H1 (cell line): ENCODE data around the gene TNNI3. TPM values are rescaled to one million over a fixed set of nuclear protein-coding genes. Genes with fewer than 3 reads are reported as not detected.

ENCODE experiments used
- CTCF ChIA-PET: fragments of 300-600 bp; sonication (Branson Sonifier 250); formaldehyde crosslinking; loops from one replicate; lab custom pipeline; 2021; ENCODE audit not compliant: partially characterized antibody; lab: Charles Lee
- POLR2A ChIA-PET: fragments of 300-600 bp; sonication (Branson Sonifier 250); formaldehyde crosslinking; loops from one replicate; lab custom pipeline; 2021; ENCODE audit warnings: inconsistent platforms; ENCODE audit not compliant: partially characterized antibody; lab: Charles Lee
- DNase-seq, 2 experiments: peaks; one replicate each; pipeline versions ENCODE4 v3.0.0 to v3.0.0-alpha.2; 2010 to 2022; ENCODE audit warnings: low spot score in 2 of 2, low read depth in 1 of 2, mixed read lengths in 1 of 2
- FAIRE-seq: peaks from 2 replicates; lab custom pipeline; 2011; peaks lifted over from hg19 to GRCh38; lab: Jason Lieb, UNC
- H2AFZ ChIP-seq: 2 replicates; pipeline ENCODE4 v1.8.1; 2012; ENCODE audit warnings: low read length, inconsistent platforms
- H2AK5ac ChIP-seq: 2 replicates; pipeline ENCODE4 v1.6.1; 2013; ENCODE audit warnings: low read depth, low read length
- H2BK120ac ChIP-seq: replicated peaks from 2 replicates; pipeline ENCODE3; 2013; ENCODE audit warnings: low read depth, low read length, inconsistent platforms
- H2BK12ac ChIP-seq: 2 replicates; pipeline ENCODE4 v1.6.1; 2013; ENCODE audit warnings: low read depth, low read length
- H2BK15ac ChIP-seq: 2 replicates; pipeline ENCODE4 v1.6.1; 2013; ENCODE audit warnings: low read length
- H2BK20ac ChIP-seq: 2 replicates; pipeline ENCODE4 v1.6.1; 2013; ENCODE audit warnings: low read length
- H2BK5ac ChIP-seq: 2 replicates; pipeline ENCODE4 v1.6.1; 2013; ENCODE audit warnings: low read depth, low read length
- H3K14ac ChIP-seq: 2 replicates; pipeline ENCODE4 v1.6.1; 2013; ENCODE audit warnings: inconsistent platforms; ENCODE audit not compliant: insufficient read length
- H3K18ac ChIP-seq: 2 replicates; pipeline ENCODE4 v1.6.1; 2013; ENCODE audit warnings: low read length; ENCODE audit errors: extremely low read depth
- H3K23ac ChIP-seq: 2 replicates; pipeline ENCODE4 v1.6.1; 2013; ENCODE audit warnings: inconsistent platforms; ENCODE audit not compliant: insufficient read length
- H3K23me2 ChIP-seq: 2 replicates; pipeline ENCODE4 v1.6.1; 2013; ENCODE audit warnings: low read depth, low read length
- H3K27ac ChIP-seq: 2 replicates; pipeline ENCODE4 v1.6.1; 2011; ENCODE audit warnings: low read depth, low read length, inconsistent platforms
- H3K27me3 ChIP-seq, 4 experiments: replicated peaks in 1 of 4; 1 replicate in 1 of 4; 2 replicates in 3 of 4; pipeline versions ENCODE4 v1.6.1 to v1.8.1; 2011 to 2013; ENCODE audit warnings: low read length in 3 of 4, mild to moderate bottlenecking in 3 of 4, inconsistent platforms in 2 of 4, mixed read lengths in 2 of 4, moderate library complexity in 1 of 4; ENCODE audit not compliant: control insufficient read depth in 3 of 4, insufficient read depth in 3 of 4; ENCODE audit errors: extremely low read depth in 1 of 4
- H3K36me3 ChIP-seq, 4 experiments: 2 replicates each; pipeline versions ENCODE4 v1.6.1 to v1.8.1; 2011 to 2013; ENCODE audit warnings: mild to moderate bottlenecking in 4 of 4, low read length in 3 of 4, moderate library complexity in 2 of 4, control low read depth in 1 of 4, inconsistent platforms in 1 of 4; ENCODE audit not compliant: insufficient read depth in 4 of 4, control insufficient read depth in 2 of 4
- H3K4ac ChIP-seq: replicated peaks from 2 replicates; pipeline ENCODE3; 2013; ENCODE audit warnings: low read length, low read depth, mixed read lengths, inconsistent platforms; ENCODE audit not compliant: insufficient read length
- H3K4me1 ChIP-seq, 4 experiments: replicated peaks in 1 of 4; 1 replicate in 1 of 4; 2 replicates in 3 of 4; pipeline versions ENCODE4 v1.6.1 to v1.8.1; 2011 to 2013; ENCODE audit warnings: low read length in 3 of 4, inconsistent platforms in 2 of 4, mixed read lengths in 1 of 4; ENCODE audit not compliant: insufficient read depth in 4 of 4, control insufficient read depth in 3 of 4
- H3K4me2 ChIP-seq, 2 experiments: 2 replicates each; pipeline versions ENCODE4 v1.6.1 to v1.8.1; 2011 to 2013; ENCODE audit warnings: low read depth in 2 of 2, low read length in 2 of 2, control low read depth in 1 of 2, inconsistent platforms in 1 of 2, mild to moderate bottlenecking in 1 of 2; ENCODE audit not compliant: insufficient read depth in 1 of 2
- H3K4me3 ChIP-seq, 4 experiments: fragments of 200-600, 300-600 bp in 1 of 4; sonication (generic), shearing (Covaris generic), sonication (Bioruptor Twin) in 1 of 4; 2 replicates each; pipeline versions ENCODE4 v1.5.1 to v1.8.1; 2011 to 2016; ENCODE audit warnings: low read length in 4 of 4, low read depth in 3 of 4, control low read depth in 2 of 4, inconsistent platforms in 2 of 4, mild to moderate bottlenecking in 2 of 4, mixed read lengths in 1 of 4, moderate library complexity in 1 of 4; ENCODE audit not compliant: insufficient read depth in 2 of 4; ENCODE audit errors: extremely low read depth in 1 of 4
- H3K56ac ChIP-seq: replicated peaks from 2 replicates; pipeline ENCODE3; 2013; ENCODE audit warnings: low read depth, mild to moderate bottlenecking, mixed read lengths, low read length, inconsistent platforms; ENCODE audit not compliant: insufficient read length
- H3K79me1 ChIP-seq: 2 replicates; pipeline ENCODE4 v1.6.1; 2013; ENCODE audit warnings: low read depth, low read length, control low read depth
- H3K79me2 ChIP-seq, 2 experiments: 2 replicates each; pipeline versions ENCODE4 v1.6.1 to v1.8.1; 2012 to 2013; ENCODE audit warnings: low read length in 2 of 2, mild to moderate bottlenecking in 2 of 2, inconsistent platforms in 1 of 2; ENCODE audit not compliant: insufficient read depth in 2 of 2, control insufficient read depth in 1 of 2
- H3K9ac ChIP-seq, 4 experiments: replicated peaks in 1 of 4; 1 replicate in 1 of 4; 2 replicates in 3 of 4; pipeline versions ENCODE4 v1.6.1 to v1.8.1; 2011 to 2013; ENCODE audit warnings: low read depth in 3 of 4, low read length in 3 of 4, control low read depth in 2 of 4, mild to moderate bottlenecking in 2 of 4, moderate library complexity in 2 of 4, inconsistent platforms in 1 of 4; ENCODE audit errors: extremely low read depth in 1 of 4
- H3K9me3 ChIP-seq, 2 experiments: 2 replicates each; pipeline versions ENCODE4 v1.6.1 to v1.8.1; 2012 to 2013; ENCODE audit warnings: mild to moderate bottlenecking in 2 of 2, moderate library complexity in 2 of 2, control low read depth in 1 of 2, inconsistent platforms in 1 of 2, low read depth in 1 of 2, low read length in 1 of 2, mixed read lengths in 1 of 2; ENCODE audit not compliant: insufficient read depth in 2 of 2
- H4K20me1 ChIP-seq, 2 experiments: replicated peaks in 1 of 2; 2 replicates each; pipeline versions ENCODE3 to v1.8.1; 2011 to 2013; ENCODE audit warnings: inconsistent platforms in 2 of 2, low read length in 2 of 2, mild to moderate bottlenecking in 1 of 2; ENCODE audit not compliant: insufficient read depth in 2 of 2, control insufficient read depth in 1 of 2
- H4K5ac ChIP-seq: 2 replicates; pipeline ENCODE4 v1.6.1; 2013; ENCODE audit warnings: low read length, low read depth, mixed read lengths, inconsistent platforms; ENCODE audit not compliant: insufficient read length
- H4K8ac ChIP-seq: 2 replicates; pipeline ENCODE4 v1.8.0; 2013; ENCODE audit warnings: mild to moderate bottlenecking, moderate library complexity, low read length, inconsistent platforms; ENCODE audit not compliant: insufficient read depth; ENCODE audit errors: extremely low read depth
- H4K91ac ChIP-seq: replicated peaks from 2 replicates; pipeline ENCODE3; 2013; ENCODE audit warnings: low read length, mixed read lengths, inconsistent platforms; ENCODE audit not compliant: insufficient read length
- ATF3 ChIP-seq: IDR thresholded peaks from 2 replicates; pipeline ENCODE4 v1.6.1; 2011; ENCODE audit warnings: low read depth, mild to moderate bottlenecking, low read length; ENCODE audit not compliant: insufficient read depth
- CHD2 ChIP-seq: IDR thresholded peaks from 2 replicates; pipeline ENCODE4 v1.6.1; 2012; ENCODE audit warnings: low read length, improper control_type of control experiment
- KDM1A ChIP-seq: fragments of 200-600, 300-600 bp; sonication (generic); IDR thresholded peaks from 2 replicates; pipeline ENCODE4 v1.7.1; 2016; ENCODE audit warnings: mild to moderate bottlenecking, low read length, borderline replicate concordance
- KDM4A ChIP-seq: IDR thresholded peaks from one replicate; pipeline ENCODE4 v1.7.1; 2012; ENCODE audit warnings: low read depth, mild to moderate bottlenecking, moderate library complexity, low read length, inconsistent platforms; ENCODE audit not compliant: severe bottlenecking
- SIN3A ChIP-seq, 2 experiments: IDR thresholded peaks in 1 of 2; conservative IDR thresholded peaks in 1 of 2; 2 replicates each; pipeline ENCODE4 v1.6.1; 2011 to 2012; ENCODE audit warnings: low read length in 2 of 2, improper control_type of control experiment in 1 of 2, low read depth in 1 of 2, mild to moderate bottlenecking in 1 of 2
- SP4 ChIP-seq: IDR thresholded peaks from 2 replicates; pipeline ENCODE4 v1.6.1; 2012; ENCODE audit warnings: low read length, inconsistent platforms
- SRF ChIP-seq: IDR thresholded peaks from 2 replicates; pipeline ENCODE4 v1.6.1; 2011; ENCODE audit warnings: mild to moderate bottlenecking, low read depth, low read length, moderate library complexity
- ZNF274 ChIP-seq: IDR thresholded peaks from 2 replicates; pipeline ENCODE4 v1.7.0; 2012; ENCODE audit warnings: low read length, borderline replicate concordance; ENCODE audit errors: extremely low read depth
- WGBS, 2 experiments: shearing (Covaris generic) in 1 of 2; methylation state at CpG; one replicate each; pipeline versions ENCODE4 v1.1.6 to v1.1.7; 2013 to 2015; ENCODE audit warnings: low lambda C conversion rate in 2 of 2, mixed read lengths in 2 of 2, inconsistent platforms in 1 of 2, low coverage in 1 of 2, missing lambda C conversion rate in 1 of 2; ENCODE audit not compliant: insufficient replicate concordance in 2 of 2, insufficient coverage in 1 of 2, insufficient read length in 1 of 2; ENCODE audit errors: extremely low coverage in 1 of 2, missing lambda C conversion rate in 1 of 2; 5-methylcytosine and 5-hydroxymethylcytosine counted together
- polyA plus RNA-seq, 7 experiments: library from polyadenylated mRNA; depleted of rRNA in 3 of 7; stranded (reverse) in 5 of 7; unstranded in 2 of 7; fragments of >200 nt in 5 of 7; fragments of 200-250 nt in 2 of 7; gene quantifications; 1 replicate in 5 of 7; 2 replicates in 1 of 7; 4 replicates in 1 of 7; pipeline versions ENCODE4 v1.2.1 to v1.2.3, GENCODE V29; 2011 to 2013; ENCODE audit warnings: missing spikeins in 2 of 7, mixed read lengths in 2 of 7
- total RNA-seq: library from RNA; stranded (reverse); fragmentation: NEBNext Ultra II Directional; extraction: Animal tissue kit (Norgen Biotek cat#: 25700); gene quantifications from 2 replicates; pipeline ENCODE4 v1.2.1, GENCODE V29; 2021

Gene TNNI3
- total and polyA plus RNA-seq, 2 of the 8 experiments (the other 6 are each of a cell fraction or from before 2014, with no cell fraction given): 16.9 to 56.0 TPM

DNA sequence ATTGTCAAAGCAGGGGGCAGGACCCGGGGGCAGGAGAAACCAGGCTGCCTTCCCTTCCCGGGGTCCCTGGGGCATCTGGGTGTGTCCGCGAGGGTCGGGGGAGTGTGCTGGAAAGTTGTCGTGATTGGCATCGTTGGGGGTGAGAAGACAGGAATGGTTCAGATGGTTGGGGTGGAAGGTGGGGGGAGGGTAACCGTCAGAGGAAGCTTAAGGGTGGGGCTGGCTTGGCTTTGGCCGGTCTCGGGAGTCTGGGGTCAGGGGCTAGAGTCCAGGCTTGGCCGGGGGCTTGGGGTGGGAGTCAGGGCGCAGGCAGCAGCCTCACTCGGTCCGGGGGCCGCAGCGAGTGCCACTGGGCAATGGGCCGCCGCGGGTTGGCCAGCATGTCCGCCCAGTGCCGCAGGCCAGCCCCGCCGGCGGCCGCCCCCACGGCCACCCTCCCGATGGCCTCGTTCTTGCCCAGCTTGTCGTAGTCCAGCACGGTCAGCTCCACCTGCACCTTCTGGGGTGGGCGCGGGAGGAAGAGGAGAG lies 15.7 kb upstream of the TNNI3 start:
- H3K4me3 ChIP-seq: peak overlapping the region; percentile 60 to 77 (median 73)
- DNase-seq (no peak), FAIRE-seq (no peak)
- no peak overlapping the region for H3K23ac ChIP-seq
- H3K4me2 ChIP-seq: peak overlapping the region; percentile 87 to 97
- no peaks in the 10 kb centered on the region for H3K9me3 ChIP-seq
- no peak overlapping the region for H3K56ac ChIP-seq
- no peaks in the 10 kb centered on the region for H3K79me1 ChIP-seq
- H2BK15ac ChIP-seq: peak overlapping the region; percentile 72; the same call in 1 of the 2 replicates
- no peak overlapping the region for H3K27ac ChIP-seq
- H3K18ac ChIP-seq: peak overlapping the region; percentile 48; the same call in 1 of the 2 replicates
- H4K5ac ChIP-seq: no peak overlapping the region
- H2BK20ac ChIP-seq: no peak overlapping the region
- H3K4ac ChIP-seq: no peak overlapping the region
- H2BK5ac ChIP-seq: no peak overlapping the region
- H3K9ac ChIP-seq: no peak overlapping the region; a peak in 1 of 7 replicates
- peak overlapping the region; percentile 60; the same call in 1 of the 2 replicates for H2BK12ac ChIP-seq
- WGBS, 2 experiments: 1% methylated on average over 14 of the region's 32 CpGs; no CpG with 5 or more reads in 1 of the 2 experiments
- H4K91ac ChIP-seq: no peak overlapping the region
- no peaks in the 10 kb centered on the region for H4K20me1 ChIP-seq
- H3K14ac ChIP-seq: no peak overlapping the region
- ChIA-PET POLR2A (interaction anchor here (1.0 to 1.6 kb wide), 3 partner anchors 9 to 33 kb away, joined by 3 to 4 read pairs (median 3); no protein-coding TSS in a partner anchor), CTCF (interaction anchor here (0.7 to 3.2 kb wide), 6 partner anchors 7 to 992 kb away, joined by 3 to 28 read pairs (median 4); partner anchors contain the start of genes DNAAF3 and TNNI3)
- H3K36me3 ChIP-seq: no peaks in the 10 kb centered on the region
- no peaks in the 10 kb centered on the region for H3K79me2 ChIP-seq
- peaks cover 5 to 21% (median 14%) of the 10 kb centered on the region in 4 experiments for H3K4me1 ChIP-seq
- no peak overlapping the region for H2AK5ac ChIP-seq
- H2BK120ac ChIP-seq: no peak overlapping the region
- H3K23me2 ChIP-seq: peaks cover 13% of the 10 kb centered on the region; the same call in 1 of the 2 replicates
- peaks cover 2 to 51% (median 28%) of the 10 kb centered on the region in 4 experiments; a peak in 6 of 7 replicates for H3K27me3 ChIP-seq
- TF ChIP-seq SIN3A (conservative IDR thresholded peaks at IDR 0.05 in 1 of 2, IDR thresholded peaks at IDR 0.05 in 1 of 2; ENCODE audit: low read depth in 1 of 2, low read length in 2 of 2) (0 out of 4 replicates have a peak, but pooled peaks of 1 of the 2 experiments have one; percentile 32), CHD2 (no peak), SP4 (no peak), SRF (no peak), ZNF274 (no peak), KDM1A (no peak), KDM4A (peak; percentile 88), ATF3 (no peak)
- H4K8ac ChIP-seq: no peak overlapping the region; the same call in 1 of the 2 replicates
- peak overlapping the region; percentile 5; the same call in 1 of the 2 replicates for H2AFZ ChIP-seq
